SIG-M5 treated with dmso at 0.1 percent for 504 hours (cell line): ENCODE data around the gene DYRK1A.
"Not testable (repeated sequence)": the region's sequence is repeated elsewhere in the genome, so short reads cannot be mapped to it uniquely, and the experiment has no call there.

Source experiments
- DNase-seq: peaks from one replicate; lab custom pipeline; 2025; ENCODE audit not compliant: unreplicated experiment; lab: John Stamatoyannopoulos, UW

DYRK1A gene

DNA sequence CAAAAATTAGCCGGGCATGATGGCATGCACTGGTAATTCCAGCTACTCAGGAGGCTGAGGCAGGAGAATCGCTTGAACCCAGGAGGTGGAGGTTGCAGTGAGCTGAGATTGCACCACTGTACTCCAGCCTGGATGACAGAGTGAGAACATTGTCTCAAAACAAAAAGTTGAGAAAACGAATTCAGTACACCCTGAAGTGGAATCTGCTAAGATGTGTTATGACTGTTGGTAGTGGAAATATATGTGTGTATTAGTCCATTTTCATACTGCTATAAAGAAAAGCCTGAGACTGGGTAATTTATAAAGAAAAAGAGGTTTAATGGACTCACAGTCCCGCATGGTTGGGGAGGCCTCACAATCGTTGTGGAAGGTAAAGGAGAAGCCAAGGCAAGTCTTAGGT is 158.4 kb downstream of the DYRK1A start:
- not testable (repeated sequence) for DNase-seq

DNA sequence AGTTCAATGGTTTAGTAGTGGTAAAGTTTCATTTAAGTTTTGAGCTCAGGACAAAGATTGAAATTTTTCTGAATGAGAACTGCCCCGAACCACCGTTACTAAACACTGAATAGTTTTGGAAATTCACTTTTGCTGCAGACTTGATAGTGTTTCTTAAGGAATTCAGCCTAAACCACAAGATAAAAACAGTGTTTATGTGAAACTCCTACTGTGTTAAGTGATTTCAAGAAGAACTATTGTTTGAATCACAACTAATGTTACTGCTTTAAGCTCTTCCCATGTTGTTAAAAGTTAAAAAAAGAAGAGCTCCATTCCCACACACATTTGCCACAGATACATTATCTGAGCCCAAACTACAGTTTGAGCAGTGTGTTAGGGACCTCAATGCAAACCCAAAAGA is 159.2 kb downstream of the DYRK1A start:
- DNase-seq: no peak

DNA sequence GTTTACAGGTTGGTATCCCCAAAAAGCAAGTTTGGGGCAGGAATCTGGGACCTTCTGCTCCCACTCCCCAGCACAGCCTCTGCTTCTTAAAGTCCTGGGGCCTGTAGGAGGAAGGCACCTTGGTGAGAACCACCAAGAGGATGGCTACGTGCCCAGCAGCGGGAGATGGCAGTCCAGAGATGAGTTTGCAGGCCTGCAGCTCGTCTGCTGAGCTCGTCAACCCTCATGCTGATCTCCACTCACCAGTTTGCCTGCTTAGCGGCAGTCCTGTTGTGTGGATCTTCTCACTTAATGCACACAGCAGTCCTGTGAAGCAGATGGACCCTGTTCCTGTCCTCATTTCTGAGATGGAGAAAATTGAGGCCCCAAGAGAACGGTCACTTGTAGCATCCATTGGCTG is 160.5 kb downstream of the DYRK1A start:
- no peak for DNase-seq

DNA sequence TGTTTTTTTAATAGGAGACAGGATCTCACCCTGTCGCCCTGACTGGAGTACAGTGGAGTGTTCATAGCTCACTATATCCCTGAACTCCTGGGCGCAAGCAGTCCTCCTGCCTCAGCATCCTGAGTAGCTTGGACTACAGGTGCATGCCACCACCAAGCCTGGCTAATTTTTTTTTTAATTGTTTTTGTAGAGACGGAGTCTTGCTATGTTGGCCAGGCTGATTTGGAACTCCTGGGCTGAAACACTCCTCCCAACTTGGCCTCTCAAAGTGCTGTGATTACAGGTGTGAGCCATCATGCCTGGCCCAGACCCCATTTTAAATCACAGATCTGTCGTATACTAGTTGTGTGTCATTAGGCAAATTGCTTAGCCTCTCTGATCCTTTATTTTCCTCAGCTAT is 161.1 kb downstream of the DYRK1A start:
- no peak for DNase-seq

DNA sequence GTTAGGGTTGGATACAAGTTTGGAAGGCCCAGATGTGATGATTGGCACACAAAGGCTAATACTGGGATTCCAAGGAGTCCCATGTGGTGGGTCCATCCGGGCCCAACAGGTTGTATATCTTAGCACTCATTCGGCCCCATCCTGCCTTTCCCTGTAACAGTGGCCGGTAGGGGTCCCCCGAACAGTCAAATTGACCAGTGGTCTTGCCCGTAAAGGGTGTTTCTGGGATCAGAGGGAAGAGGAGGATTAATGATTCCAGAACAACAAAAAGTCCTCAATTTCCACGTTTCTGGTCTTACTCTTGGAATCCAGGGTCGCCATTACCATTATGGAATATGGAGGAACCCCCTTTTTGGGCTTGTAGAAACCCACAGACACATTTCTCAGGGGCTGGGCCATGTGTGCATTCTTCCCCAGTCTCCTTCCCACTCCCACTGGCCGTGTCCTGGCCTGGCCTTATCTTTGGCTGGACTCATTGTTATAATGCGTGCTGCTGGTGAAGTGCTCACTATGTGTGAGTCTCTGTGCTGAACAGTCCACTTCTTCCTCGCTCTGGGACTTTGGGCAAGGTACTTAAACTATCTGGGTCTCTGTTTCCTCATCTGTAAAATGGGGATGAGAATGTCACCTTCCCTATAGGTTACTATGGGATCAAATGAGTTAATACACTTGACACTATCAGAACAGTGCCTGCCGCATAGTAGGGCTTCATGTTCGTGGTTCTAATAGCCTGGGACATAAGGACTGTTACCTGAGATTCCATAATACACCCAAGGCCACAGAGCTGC is 161.8 kb downstream of the DYRK1A start:
- no peak for DNase-seq

DNA sequence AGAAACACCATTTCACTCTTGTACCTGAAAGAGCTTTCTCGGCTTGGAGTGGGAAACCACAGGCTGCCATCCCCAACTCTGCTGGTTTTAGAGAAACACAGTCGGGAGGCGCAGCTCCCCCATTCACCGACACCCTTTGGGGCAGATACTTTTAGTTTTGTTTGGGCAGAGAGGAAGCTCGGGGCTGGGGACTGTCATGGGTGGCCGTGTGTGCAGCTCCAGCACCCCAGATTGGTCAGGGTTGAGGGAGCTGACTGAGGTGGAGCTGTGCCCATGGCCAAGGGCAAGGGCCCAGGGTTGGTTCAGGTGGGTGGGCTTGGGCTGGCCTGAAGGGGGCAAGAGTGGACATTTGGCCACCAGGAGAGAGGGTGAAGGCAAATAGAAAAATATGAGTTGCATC is 163.1 kb downstream of the DYRK1A start:
- no peak for DNase-seq

DNA sequence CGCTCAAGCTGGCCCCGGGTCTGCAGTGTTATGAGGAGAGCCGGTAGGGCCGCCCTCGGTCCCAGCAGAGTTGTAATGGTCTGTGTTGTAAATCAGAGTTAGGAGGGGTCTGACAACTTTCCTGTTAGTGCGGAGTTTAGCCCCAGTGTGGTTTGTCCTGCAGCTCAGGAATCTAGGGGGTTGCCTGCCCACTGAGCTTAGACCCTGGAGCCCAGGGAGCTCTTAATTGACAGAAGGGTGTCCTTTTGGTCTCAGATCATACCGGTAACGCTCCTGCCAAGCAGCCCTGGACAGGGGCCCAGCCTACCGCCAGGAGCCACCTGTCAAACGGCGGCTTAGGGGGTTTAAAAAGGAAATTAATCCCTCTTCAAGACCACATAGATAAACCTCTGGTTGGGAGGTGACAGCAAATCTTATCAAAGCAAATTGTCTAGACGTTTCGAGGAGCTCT is 164.4 kb downstream of the DYRK1A start:
- DNase-seq: no peak

DNA sequence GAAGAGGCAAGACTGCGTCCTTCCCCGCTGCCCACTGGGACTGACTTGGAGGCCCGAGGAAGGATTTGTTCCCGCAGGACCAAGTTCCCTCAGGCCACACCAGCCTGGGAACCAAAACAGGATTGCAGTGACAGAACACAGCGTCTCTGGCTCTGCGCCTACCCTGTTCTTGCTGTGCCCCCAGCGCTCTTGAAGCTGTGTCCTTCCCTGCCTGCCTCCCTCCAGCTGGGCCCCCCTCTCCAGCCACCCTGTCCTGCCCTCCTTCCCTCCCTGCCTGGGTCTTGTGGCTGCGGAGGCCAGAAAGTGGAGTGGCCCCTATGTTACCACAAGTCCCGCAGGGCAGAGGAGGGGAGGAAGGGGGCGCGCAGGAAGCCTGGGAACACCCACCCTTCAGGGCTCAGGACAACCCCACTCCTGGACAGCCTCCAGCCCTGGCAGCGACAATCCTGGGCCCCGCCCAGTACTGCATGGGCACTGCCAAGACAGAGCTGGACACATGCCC is 164.9 kb downstream of the DYRK1A start:
- DNase-seq: no peak

DNA sequence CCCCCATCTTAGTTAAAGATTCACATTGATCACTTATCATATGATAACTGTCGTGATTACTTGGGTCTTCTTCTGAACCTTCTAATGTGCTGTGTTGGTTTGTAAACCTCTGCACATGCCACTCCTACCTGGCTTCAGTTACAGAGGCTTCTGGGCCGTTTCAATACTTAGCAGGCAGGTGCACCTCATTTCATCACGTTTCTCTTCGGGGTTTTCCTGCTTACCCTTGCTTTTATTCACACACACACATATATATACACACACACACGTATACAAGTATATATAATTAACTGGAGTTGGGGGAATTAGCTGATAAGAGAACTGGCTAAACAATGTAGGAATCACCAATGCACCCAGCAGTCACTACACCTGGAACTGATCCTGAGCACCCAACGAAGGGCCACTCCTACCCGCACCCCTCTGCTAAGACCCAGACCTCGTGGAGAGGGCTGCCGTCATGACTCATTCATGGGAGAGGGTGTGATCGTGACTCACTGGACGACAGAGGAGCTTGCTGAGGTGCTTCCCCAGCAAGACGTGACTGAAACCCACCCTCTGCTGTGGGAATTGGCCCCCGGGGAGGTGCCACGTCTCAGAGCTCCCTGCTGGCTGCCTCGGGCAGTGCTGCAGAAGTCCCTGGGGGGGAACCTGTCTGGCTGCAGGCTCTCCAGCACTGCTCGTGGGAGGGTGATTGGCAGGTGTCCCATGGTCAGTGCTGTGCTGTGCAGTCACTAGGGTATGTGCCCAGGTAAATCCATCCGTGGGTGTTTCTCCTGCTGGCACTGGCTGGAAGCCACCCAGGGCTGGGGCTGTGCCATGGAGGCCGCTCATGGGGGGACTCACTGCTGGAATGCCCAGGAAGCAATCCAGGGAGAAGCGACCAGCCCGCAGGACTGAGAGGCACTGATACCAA is 166.6 kb downstream of the DYRK1A start:
- DNase-seq: no peak

DNA sequence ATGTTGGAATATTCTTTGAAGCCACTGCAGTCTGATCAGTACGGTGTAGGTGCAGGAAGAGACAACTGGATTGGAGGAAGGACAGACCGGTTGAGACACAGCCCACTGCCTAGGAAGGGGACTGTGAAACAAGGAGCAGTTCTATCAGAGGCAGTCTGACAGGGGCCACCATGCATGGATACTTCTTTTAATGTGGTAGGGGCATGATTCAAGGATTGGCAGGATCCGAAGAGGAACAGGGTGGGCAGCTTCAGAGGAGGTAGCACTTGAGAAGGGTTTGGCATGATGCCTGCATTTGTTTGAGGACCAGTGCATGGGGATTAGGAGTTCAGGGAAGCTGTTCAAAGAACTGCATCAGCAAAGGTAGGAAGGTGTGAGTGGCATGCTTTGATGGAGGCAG is 167.9 kb downstream of the DYRK1A start:
- DNase-seq: no peak

DNA sequence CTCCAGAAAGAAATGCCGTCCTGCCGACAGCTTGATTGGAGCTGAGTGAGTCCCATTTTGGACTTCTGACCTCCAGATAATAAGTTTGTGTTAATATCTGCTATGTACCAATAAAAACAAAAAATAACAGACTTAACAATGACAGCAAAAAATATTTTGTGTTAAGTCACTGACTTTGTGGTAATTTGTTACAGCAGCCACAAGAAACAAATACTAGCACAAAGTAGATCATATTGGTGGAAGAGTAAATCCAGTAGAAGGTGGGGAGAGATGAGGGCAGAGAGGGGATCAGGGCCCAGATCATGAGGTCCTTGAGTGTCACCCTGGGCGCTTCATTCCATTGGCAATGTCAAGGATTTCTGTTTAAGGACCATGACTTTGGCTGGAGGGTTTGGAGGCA is 168.6 kb downstream of the DYRK1A start:
- no peak for DNase-seq

DNA sequence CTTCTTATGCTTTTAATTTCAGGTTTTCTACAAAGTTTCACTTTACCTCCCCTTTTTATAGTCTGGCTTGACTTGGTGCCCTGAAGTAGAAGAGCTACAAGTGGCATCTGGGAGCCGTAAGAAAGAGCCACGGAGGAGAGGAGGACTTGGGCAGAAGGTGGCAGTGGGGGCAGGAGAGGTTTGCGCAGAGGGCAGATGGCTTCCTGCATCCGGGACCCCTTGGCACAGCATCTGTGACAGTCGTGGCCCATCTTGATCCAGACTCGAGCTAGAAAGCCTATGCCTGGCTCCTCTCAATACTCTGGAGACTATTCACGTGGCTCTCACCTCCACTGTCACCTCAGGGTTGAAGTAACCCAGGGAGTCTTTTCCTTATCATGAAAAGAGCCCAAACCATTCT is 169.1 kb downstream of the DYRK1A start:
- DNase-seq: no peak

DNA sequence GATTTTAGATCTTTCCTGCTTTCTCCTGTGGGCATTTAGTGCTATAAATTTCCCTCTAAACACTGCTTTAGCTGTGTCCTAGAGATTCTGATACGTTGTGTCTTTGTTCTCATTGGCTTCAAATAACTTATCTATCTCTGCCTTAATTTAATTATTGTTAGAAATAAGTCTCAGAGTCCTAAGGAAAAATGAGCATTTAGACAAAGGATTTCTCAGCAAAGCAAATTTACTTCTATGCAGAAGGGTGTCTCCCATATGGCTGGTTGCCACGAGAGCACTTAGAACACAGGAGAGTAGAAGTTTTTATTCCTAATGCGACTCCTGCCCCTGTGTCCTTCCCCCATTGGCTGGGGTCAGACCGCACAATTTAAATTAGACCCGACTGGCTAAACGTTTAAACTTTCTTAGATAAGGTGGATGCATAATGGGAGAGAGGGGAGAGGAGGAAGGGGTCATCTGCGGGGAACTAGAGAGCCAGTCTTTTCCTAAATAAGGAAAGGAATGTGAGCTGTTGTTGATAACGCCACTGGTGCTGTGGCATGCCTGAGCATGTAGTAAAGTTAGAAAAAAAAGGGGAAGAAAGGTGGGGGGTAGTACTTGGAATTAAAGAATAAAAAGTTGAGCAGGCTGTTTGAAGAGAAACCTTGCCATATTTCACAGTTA is 170.2 kb downstream of the DYRK1A start:
- peak; percentile 46 for DNase-seq

DNA sequence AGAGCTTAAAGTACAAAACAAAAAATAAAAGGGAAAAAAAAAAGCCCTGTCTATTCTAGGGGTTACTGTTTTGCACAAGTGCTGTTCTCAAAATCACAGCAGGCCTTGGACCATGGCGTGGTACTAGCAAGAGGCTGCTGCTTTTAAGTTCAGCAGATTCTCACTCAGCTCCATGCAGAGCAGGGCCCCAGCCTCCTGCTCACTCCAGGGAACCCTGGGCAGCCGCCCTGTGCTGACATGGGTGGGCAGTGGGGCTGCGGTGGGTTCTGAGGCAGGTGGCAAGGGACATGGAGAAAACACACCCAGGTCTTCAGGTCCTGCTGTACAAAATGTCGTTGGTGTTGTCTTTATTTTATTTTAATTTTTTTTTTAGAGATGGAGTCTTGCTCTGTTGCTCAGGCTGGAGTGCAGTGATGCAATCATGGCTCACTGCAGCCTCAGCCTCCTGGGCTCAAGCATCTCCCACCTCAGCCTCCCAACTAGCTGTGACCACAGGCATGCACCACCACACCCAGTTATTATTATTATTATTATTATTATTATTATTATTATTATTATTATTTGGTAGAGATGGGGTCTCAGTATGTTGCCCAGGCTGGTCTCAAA is 170.9 kb downstream of the DYRK1A start:
- no peak for DNase-seq

DNA sequence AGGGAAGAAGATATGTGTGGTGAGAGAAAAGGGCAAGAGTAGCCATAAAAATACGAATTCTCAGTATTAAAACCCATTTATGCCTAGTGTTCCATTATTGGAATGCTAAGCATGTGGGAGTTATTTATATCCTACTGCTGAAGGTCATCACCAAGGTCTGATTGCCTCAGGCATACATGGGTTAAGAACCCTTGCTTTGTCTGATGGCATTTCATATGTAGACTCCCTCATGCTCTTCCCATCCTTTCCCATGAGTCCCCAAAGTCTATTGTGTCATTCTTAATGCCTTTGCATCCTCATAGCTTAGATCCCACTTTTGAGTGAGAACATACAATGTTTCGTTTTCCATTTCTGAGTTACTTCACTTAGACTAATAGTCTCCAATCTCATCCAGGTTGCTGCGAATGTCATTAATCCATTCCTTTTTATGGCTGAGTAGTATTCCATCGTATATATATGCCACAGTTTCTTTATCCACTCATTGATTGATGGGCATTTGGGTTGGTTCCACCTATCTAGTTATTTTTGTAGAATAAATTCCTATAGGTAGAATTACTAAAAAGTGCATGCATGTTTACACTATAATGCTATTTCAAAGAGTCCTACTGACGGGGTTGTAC is 172.5 kb downstream of the DYRK1A start:
- no peak for DNase-seq

DNA sequence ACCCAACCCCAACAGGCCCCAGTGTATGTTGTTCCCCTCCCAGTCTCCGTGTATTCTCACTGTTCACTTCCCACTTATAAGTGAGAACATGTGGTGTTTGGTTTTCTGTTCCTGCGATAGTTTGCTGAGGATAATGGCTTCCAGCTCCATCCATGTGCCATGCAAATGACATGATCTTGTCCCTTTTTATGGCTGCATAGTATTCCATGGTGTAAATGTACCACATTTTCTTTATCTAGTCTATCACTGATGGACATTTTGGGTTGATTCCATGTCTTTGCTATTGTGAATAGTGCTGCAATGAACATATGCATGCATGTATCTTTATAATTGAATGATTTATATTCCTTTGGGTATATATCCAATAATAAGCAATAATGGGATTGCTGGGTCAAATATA is 174.6 kb downstream of the DYRK1A start:
- DNase-seq: not testable (repeated sequence)

DNA sequence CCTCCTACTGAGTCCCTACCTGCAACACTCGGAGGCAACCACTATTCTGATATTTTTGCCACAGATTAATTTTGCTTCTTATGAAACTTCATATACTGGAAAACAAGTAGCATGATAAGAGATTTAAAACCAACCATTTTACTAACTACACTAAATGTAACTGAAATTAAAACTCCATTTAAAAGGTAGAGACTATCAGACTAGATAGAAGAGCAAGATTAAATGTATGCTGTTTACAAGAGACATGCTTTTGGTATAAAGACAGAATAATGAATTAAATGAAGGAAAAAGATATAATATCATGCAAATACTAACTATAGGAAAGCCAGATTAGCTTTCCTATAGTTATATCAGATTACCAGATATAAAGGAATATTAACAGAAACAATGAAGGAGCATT is 175.9 kb downstream of the DYRK1A start:
- DNase-seq: no peak

DNA sequence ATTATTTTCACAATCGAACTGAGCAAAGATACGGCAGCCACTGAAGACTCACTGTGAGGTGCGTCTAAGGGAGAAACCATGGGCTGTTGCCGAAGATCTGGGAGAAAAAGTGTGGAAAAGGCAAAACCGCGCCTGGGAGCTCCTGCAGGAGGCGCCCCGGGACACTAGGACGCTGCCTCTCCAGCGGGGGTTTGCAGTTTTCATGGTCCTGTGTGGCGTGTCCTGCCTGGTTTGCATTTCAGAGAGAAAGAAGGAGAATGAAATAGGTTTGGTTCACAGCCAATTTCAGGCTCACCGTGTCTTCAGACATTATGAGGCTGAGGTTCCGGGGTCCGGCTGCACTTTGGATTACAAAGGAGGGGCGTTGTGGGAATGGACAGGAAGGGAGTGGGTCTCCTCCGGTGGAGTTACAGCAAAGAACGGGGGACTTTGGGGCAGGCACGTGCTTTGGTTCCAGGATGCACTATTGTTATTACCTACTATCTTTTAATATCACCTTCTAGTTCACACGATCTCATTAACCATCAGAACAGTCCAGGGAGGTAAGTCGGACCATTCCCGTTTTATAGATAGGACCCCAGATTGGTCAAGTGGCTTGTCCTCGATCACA is 179.8 kb downstream of the DYRK1A start:
- no peak for DNase-seq

DNA sequence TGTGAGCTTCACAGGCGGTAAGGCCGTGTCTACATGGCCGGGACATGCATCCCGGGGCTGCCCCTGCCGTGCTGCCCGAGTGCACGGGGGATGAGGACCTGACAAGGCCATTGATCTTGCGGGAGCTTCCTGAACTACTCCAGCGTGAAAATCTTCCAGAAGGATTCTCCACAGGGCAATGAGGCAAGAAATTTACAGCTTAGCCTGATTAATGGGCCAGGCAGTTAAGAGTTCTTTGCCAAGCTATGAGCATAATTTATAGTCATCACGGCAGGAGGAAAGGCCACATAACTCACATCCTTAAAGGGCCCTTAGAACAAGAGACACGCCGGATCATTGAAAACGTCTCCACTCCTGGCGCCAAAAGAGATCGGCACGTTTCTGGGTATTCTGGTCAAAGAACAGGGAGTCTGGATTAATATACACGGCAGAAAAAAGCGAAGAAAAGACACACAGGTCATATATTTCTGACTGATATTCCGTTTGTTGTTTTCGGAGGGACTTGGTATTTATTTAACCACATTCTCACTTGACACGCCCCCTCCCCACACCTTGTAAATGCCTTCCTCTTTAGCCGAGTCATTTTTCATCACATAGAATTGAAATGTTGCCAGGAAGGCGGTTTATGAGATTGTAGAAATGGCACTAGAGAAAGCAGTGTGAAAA is 180.5 kb downstream of the DYRK1A start:
- no peak for DNase-seq
